SU-DHL-6 (cell line): ENCODE data around the gene CGB5.

Experiments
- H2AFZ ChIP-seq: fragments of 200-600 bp; sonication (generic); 2 replicates; pipeline ENCODE4 v1.6.1; 2014; ENCODE audit warnings: low read depth, mild to moderate bottlenecking, moderate library complexity, mixed read lengths, antibody characterized with exemption, low read length; ENCODE audit not compliant: severe bottlenecking
- H3F3A ChIP-seq: fragments of 200-600 bp; shearing (Covaris generic); 2 replicates; pipeline ENCODE4 v1.6.0; 2016; ENCODE audit warnings: antibody characterized with exemption, mild to moderate bottlenecking; ENCODE audit not compliant: insufficient read depth
- H3K27ac ChIP-seq: fragments of 200-600 bp; sonication (generic); 2 replicates; pipeline ENCODE4 v1.5.1; 2016; ENCODE audit warnings: low read depth, mild to moderate bottlenecking, low read length, moderate library complexity, mixed read lengths
- H3K27me3 ChIP-seq: fragments of 200-600 bp; sonication (generic), shearing (Covaris generic); 2 replicates; pipeline ENCODE4 v1.6.0; 2014; ENCODE audit warnings: mild to moderate bottlenecking, low read length
- H3K36me3 ChIP-seq: fragments of 200-600 bp; sonication (generic); 2 replicates; pipeline ENCODE4 v1.6.1; 2014; ENCODE audit warnings: mild to moderate bottlenecking, low read length, mixed read lengths
- H3K4me2 ChIP-seq: fragments of 300-600, 200-600 bp; shearing (Covaris generic), sonication (generic); 2 replicates; pipeline ENCODE4 v1.6.0; 2014; ENCODE audit warnings: low read length, low read depth, mild to moderate bottlenecking; ENCODE audit not compliant: poor library complexity, severe bottlenecking
- H3K4me3 ChIP-seq: fragments of 200-600 bp; sonication (generic); 2 replicates; pipeline ENCODE4 v1.5.1; 2014; ENCODE audit warnings: antibody characterized with exemption, low read length, mild to moderate bottlenecking, mixed read lengths; ENCODE audit not compliant: insufficient read depth, poor library complexity, severe bottlenecking
- H3K79me2 ChIP-seq: fragments of 200-600 bp; sonication (generic); 2 replicates; pipeline ENCODE4 v1.6.1; 2014; ENCODE audit warnings: mild to moderate bottlenecking, low read length, moderate library complexity; ENCODE audit not compliant: insufficient read depth
- H3K9ac ChIP-seq: fragments of 200-600 bp; sonication (generic); 2 replicates; pipeline ENCODE4 v1.7.0; 2014; ENCODE audit warnings: mild to moderate bottlenecking, low read length
- H3K9me2 ChIP-seq: fragments of 200-600 bp; sonication (generic); replicated peaks from 2 replicates; pipeline ENCODE4 v1.6.1; 2014; ENCODE audit warnings: low read length; ENCODE audit not compliant: insufficient read depth
- H3K9me3 ChIP-seq: fragments of 200-600 bp; sonication (generic); 2 replicates; pipeline ENCODE4 v1.6.1; 2014; ENCODE audit warnings: low read length, mixed read lengths; ENCODE audit not compliant: insufficient read depth
- H4K20me1 ChIP-seq: fragments of 200-600 bp; sonication (generic); 2 replicates; pipeline ENCODE4 v1.6.1; 2014; ENCODE audit warnings: low read depth, mild to moderate bottlenecking, antibody characterized with exemption, low read length, moderate library complexity, mixed read lengths
- EZH2phosphoT487 ChIP-seq: fragments of 200-600 bp; sonication (generic), shearing (Covaris generic); conservative IDR thresholded peaks from 2 replicates; pipeline ENCODE4 v1.6.1; 2018; ENCODE audit warnings: mild to moderate bottlenecking, antibody characterized with exemption, low read length, moderate library complexity, mixed read lengths
- TF ChIP-seq, protein P1 (sequence below): fragments of 200-600 bp; sonication (generic); IDR thresholded peaks from one replicate; pipeline ENCODE4 v1.5.1; 2017; ENCODE audit warnings: antibody characterized with exemption, mild to moderate bottlenecking, low read length, moderate library complexity; ENCODE audit not compliant: insufficient read depth, poor library complexity, severe bottlenecking

Gene CGB5

DNA sequence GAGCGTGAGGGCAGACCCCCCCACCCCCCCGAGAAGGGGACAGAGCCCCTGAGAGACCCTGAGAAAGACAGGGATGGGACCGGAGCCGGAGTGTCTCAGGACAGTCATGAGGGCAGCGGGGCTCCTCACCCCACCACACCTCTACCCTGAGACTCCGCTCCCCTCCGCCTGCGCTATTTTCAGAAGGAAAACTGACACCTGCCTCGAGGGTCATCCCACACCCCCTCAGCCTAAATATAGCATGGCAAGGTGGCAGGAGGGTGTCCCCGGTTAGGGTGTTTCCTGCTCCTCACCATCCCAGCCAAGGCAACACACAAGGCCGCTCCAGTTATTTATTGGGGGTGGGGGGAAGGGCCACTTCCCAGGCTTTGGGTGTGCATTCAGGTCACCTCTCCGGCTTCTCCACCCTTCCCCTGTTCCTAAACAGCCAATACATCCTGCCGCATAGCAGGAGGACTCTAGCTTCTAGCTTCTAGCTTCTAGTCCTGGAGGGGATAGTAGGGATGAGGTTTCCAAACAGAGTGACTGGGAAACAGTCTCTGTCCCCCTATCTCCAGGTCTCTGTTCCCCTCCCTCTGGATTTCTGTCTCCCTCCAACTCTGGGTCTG is 22.4 kb downstream of the CGB5 start:
- Histone ChIP-seq H3K9ac (no peak overlapping the region), H3K4me3 (no peak overlapping the region), H4K20me1 (no peaks in the 10 kb centered on the region), H3K4me2 (no peak overlapping the region), H3F3A (no peaks in the 10 kb centered on the region), H3K27me3 (no peaks in the 10 kb centered on the region), H3K27ac (no peak overlapping the region), H2AFZ (no peak overlapping the region), H3K9me2 (no peaks in the 10 kb centered on the region), H3K36me3 (no peaks in the 10 kb centered on the region), H3K9me3 (no peaks in the 10 kb centered on the region), H3K79me2 (no peaks in the 10 kb centered on the region)
- no peak for TF ChIP-seq EZH2phosphoT487
- TF ChIP-seq, protein P1, sequence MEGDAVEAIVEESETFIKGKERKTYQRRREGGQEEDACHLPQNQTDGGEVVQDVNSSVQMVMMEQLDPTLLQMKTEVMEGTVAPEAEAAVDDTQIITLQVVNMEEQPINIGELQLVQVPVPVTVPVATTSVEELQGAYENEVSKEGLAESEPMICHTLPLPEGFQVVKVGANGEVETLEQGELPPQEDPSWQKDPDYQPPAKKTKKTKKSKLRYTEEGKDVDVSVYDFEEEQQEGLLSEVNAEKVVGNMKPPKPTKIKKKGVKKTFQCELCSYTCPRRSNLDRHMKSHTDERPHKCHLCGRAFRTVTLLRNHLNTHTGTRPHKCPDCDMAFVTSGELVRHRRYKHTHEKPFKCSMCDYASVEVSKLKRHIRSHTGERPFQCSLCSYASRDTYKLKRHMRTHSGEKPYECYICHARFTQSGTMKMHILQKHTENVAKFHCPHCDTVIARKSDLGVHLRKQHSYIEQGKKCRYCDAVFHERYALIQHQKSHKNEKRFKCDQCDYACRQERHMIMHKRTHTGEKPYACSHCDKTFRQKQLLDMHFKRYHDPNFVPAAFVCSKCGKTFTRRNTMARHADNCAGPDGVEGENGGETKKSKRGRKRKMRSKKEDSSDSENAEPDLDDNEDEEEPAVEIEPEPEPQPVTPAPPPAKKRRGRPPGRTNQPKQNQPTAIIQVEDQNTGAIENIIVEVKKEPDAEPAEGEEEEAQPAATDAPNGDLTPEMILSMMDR = no peak

DNA sequence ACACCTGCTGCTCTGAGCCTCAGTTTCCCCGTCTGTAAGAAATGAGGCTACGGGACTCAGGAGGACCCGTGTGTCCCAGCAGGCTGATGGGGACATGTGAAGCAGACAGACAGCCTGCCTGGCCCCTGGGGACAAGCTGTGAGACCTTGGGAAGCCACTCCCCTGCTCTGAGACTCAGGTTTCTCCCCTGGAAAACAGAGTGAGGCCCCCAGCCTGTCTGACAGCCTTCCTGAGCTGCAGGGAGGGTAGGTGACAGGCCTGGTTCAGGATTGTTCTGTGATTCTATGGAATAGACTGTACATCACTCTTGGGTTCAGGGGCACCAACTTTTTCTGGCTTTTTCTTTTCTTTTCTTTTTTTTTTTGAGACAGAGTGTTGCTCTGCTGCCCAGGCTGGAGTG is 23.9 kb downstream of the CGB5 start:
- Histone ChIP-seq H3K9me3 (no peaks in the 10 kb centered on the region), H3K27ac (no peak overlapping the region), H3K27me3 (no peaks in the 10 kb centered on the region), H4K20me1 (no peaks in the 10 kb centered on the region), H3K4me2 (no peak overlapping the region), H3K36me3 (no peaks in the 10 kb centered on the region), H3F3A (no peaks in the 10 kb centered on the region), H3K4me3 (no peak overlapping the region), H3K79me2 (no peaks in the 10 kb centered on the region), H3K9me2 (no peaks in the 10 kb centered on the region), H2AFZ (no peak overlapping the region), H3K9ac (no peak overlapping the region)
- TF ChIP-seq EZH2phosphoT487 = no peak
- TF ChIP-seq, protein P1 = no peak

DNA sequence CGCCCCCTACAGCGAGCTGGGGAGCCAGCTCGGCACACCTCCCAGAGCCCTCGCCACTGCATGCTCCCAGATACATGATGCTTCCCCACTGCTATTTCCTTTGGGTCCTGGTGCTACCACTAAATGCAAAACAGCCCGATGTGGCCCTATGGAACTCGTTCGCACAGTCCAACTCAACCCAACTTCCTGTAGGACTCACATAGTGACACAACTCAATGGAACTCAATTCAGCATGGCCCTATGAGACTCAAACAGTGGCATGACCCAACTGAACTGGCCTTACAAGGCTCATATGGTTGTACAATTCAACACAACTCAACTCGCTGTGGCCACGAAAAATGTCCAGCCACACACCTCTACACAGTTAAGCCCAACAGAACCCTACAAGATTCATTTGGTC is 25.4 kb downstream of the CGB5 start:
- H3K9ac ChIP-seq = no peak overlapping the region
- H3K27me3 ChIP-seq = no peaks in the 10 kb centered on the region
- H3K36me3 ChIP-seq = no peaks in the 10 kb centered on the region
- no peak overlapping the region for H3K4me2 ChIP-seq
- H3K4me3 ChIP-seq = no peak overlapping the region
- no peaks in the 10 kb centered on the region for H3F3A ChIP-seq
- no peaks in the 10 kb centered on the region for H4K20me1 ChIP-seq
- H3K9me2 ChIP-seq = no peaks in the 10 kb centered on the region
- no peak overlapping the region for H2AFZ ChIP-seq
- TF ChIP-seq EZH2phosphoT487 = no peak
- TF ChIP-seq, protein P1 = no peak
- H3K79me2 ChIP-seq = no peaks in the 10 kb centered on the region
- H3K27ac ChIP-seq = no peak overlapping the region
- H3K9me3 ChIP-seq = no peaks in the 10 kb centered on the region
